ENCODE results near the gene SLC45A3.

Gene SLC45A3

DNA sequence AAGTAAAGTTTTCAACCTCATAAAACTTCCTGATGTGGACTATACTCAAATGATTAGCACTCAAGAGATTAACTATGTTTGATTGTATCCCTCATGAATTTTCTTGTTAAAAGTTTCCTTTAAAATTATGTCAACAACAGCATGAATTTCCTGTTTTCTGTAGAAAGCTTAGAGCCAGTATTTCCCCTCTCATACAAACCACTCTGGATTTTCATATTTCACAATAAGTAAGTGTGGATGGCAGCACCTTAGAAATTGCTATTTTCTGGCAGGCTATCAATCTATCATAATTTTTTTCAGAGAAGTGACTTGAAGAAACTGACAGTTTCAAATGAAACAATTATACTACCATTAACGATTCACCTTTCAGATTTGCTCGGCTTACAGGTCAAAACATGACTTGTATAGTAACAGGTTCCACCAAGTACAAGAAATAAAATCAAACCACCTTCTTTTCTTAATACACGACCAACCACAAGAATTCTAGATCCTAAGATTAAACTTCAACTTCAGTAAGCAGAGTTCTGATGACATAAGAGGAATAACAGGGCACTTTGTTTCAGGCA is 69.3 kb downstream of the SLC45A3 start:
- TF ChIP-seq, protein P1, sequence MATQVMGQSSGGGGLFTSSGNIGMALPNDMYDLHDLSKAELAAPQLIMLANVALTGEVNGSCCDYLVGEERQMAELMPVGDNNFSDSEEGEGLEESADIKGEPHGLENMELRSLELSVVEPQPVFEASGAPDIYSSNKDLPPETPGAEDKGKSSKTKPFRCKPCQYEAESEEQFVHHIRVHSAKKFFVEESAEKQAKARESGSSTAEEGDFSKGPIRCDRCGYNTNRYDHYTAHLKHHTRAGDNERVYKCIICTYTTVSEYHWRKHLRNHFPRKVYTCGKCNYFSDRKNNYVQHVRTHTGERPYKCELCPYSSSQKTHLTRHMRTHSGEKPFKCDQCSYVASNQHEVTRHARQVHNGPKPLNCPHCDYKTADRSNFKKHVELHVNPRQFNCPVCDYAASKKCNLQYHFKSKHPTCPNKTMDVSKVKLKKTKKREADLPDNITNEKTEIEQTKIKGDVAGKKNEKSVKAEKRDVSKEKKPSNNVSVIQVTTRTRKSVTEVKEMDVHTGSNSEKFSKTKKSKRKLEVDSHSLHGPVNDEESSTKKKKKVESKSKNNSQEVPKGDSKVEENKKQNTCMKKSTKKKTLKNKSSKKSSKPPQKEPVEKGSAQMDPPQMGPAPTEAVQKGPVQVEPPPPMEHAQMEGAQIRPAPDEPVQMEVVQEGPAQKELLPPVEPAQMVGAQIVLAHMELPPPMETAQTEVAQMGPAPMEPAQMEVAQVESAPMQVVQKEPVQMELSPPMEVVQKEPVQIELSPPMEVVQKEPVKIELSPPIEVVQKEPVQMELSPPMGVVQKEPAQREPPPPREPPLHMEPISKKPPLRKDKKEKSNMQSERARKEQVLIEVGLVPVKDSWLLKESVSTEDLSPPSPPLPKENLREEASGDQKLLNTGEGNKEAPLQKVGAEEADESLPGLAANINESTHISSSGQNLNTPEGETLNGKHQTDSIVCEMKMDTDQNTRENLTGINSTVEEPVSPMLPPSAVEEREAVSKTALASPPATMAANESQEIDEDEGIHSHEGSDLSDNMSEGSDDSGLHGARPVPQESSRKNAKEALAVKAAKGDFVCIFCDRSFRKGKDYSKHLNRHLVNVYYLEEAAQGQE (IDR thresholded peaks at IDR 0.05; ENCODE audit: insufficient replicate concordance, low read depth) = no peak
- TF ChIP-seq, protein P2, sequence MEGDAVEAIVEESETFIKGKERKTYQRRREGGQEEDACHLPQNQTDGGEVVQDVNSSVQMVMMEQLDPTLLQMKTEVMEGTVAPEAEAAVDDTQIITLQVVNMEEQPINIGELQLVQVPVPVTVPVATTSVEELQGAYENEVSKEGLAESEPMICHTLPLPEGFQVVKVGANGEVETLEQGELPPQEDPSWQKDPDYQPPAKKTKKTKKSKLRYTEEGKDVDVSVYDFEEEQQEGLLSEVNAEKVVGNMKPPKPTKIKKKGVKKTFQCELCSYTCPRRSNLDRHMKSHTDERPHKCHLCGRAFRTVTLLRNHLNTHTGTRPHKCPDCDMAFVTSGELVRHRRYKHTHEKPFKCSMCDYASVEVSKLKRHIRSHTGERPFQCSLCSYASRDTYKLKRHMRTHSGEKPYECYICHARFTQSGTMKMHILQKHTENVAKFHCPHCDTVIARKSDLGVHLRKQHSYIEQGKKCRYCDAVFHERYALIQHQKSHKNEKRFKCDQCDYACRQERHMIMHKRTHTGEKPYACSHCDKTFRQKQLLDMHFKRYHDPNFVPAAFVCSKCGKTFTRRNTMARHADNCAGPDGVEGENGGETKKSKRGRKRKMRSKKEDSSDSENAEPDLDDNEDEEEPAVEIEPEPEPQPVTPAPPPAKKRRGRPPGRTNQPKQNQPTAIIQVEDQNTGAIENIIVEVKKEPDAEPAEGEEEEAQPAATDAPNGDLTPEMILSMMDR (IDR thresholded peaks at IDR 0.05; ENCODE audit: insufficient read depth, low read length) = no peak
- TF ChIP-seq GABPA (IDR thresholded peaks at IDR 0.05; ENCODE audit: low read depth) (no peak), SPI1 (IDR thresholded peaks at IDR 0.05; ENCODE audit: borderline replicate concordance, low read depth) (no peak), POLR2AphosphoS5 (IDR thresholded peaks at IDR 0.05; ENCODE audit: low read depth) (no peak)
- no peak overlapping the region for H3K4me3 ChIP-seq (replicated peaks; ENCODE audit: insufficient read depth, low read length)
- H3K27me3 ChIP-seq (ENCODE audit: insufficient read depth, poor library complexity, severe bottlenecking) = no peaks in the 10 kb centered on the region
- no peak overlapping the region for H3K27ac ChIP-seq (replicated peaks)
- DNase-seq (ENCODE audit: low read depth in 1 of 2, low spot score in 1 of 2) = no peak

DNA sequence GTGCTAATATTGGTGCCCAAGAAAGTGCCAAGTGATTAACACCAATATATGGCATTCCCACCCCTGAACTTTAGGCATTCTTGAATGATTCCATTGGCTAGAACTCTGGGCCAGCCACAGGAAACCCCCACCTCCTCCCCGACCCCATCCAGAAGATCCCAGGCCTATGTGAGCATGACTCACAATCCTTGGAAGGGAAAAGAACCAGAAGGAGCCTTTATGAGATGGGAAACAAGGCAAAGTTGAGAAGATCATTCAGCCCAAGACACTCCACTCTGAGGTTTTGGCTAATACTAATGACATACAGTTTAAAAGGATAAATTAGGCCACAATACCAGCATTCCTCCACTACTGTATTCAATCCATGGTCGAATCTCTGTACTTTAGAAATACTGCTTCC is 70.3 kb downstream of the SLC45A3 start:
- Histone ChIP-seq H3K4me3 (replicated peaks; ENCODE audit: insufficient read depth, low read length) (no peak overlapping the region), H3K27ac (replicated peaks) (no peak overlapping the region), H3K27me3 (ENCODE audit: insufficient read depth, poor library complexity, severe bottlenecking) (no peaks in the 10 kb centered on the region)
- no peak for DNase-seq (ENCODE audit: low read depth in 1 of 2, low spot score in 1 of 2)
- TF ChIP-seq POLR2AphosphoS5 (IDR thresholded peaks at IDR 0.05; ENCODE audit: low read depth) = no peak
- no peak for TF ChIP-seq SPI1 (IDR thresholded peaks at IDR 0.05; ENCODE audit: borderline replicate concordance, low read depth)
- TF ChIP-seq, protein P2 (IDR thresholded peaks at IDR 0.05; ENCODE audit: insufficient read depth, low read length) = no peak
- TF ChIP-seq, protein P1 (IDR thresholded peaks at IDR 0.05; ENCODE audit: insufficient replicate concordance, low read depth) = no peak
- TF ChIP-seq GABPA (IDR thresholded peaks at IDR 0.05; ENCODE audit: low read depth) = no peak
